CD4-positive, CD25-positive, alpha-beta regulatory T cell (primary cell): ENCODE measurements around the gene GLRX2. TPM values are rescaled to one million over a fixed set of nuclear protein-coding genes. Genes with fewer than 3 reads are reported as not detected.

ENCODE experiments used
- polyA plus RNA-seq, 4 donors: library from polyadenylated mRNA; unstranded; fragments of 300-500 nt; fragmentation: Illumina TruSeq; gene quantifications; one replicate each; pipeline ENCODE4 v1.2.3, GENCODE V29; 2021
- total RNA-seq: library from RNA; stranded (reverse); gene quantifications from one replicate; pipeline ENCODE4 v1.2.3, GENCODE V29; 2022

GLRX2 gene
- total and polyA plus RNA-seq, 5 donors from 2014 or later: 5.2 to 13.8 (median 12.4) TPM

Other genes with a start within 250 kb of the GLRX2 start
- gene UCHL5, start 46.1 kb downstream of the GLRX2 start, total RNA-seq: 20.5 TPM
- gene UCHL5, start 46.1 kb downstream of the GLRX2 start, polyA plus RNA-seq: 10 to 100 TPM; 52.5 to 55.5 (median 53.5) TPM
- 67.2 TPM for gene RO60, start 45.8 kb downstream of the GLRX2 start, total RNA-seq
- 100 to 1,000 TPM; 119 to 157 (median 133) TPM for gene RO60, start 45.8 kb downstream of the GLRX2 start, polyA plus RNA-seq
- gene CDC73, start 16.6 kb upstream of the GLRX2 start, total RNA-seq: 81.0 TPM
- gene CDC73, start 16.6 kb upstream of the GLRX2 start, polyA plus RNA-seq: 10 to 100 TPM; 59.3 to 77.6 (median 63.3) TPM
- gene B3GALT2, start 81.2 kb upstream of the GLRX2 start, total RNA-seq: 0.30 TPM
- gene B3GALT2, start 81.2 kb upstream of the GLRX2 start, polyA plus RNA-seq: 1 to 10 TPM in 1 of 4 donors, under 1 TPM in 3; 0.61 to 1.2 (median 0.90) TPM